ENCODE measurements around the gene RARB.

The RARB gene

DNA sequence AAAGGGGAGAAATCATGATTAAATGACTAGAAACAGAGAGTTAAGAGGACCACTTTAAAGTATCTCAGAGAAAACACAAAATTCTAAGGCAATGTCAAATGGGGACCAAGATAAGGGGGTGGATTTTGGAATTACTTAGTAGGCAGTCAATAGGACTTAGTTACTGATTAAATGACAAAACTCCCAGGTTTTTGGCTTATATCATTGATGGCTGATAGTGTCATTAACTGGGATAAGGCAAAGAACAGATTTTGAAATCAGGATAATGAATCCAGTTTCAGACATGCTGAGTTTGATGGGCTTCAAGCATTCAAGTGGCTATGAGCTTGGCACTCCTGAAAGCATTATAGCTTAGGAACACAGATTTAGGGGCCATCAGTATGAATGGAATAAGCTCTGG is 182.7 kb downstream of the RARB start:
- no peak overlapping the region for H3K4me3 ChIP-seq (ENCODE audit: low read length)
- DNase-seq (ENCODE audit: low read depth, low spot score): no peak

DNA sequence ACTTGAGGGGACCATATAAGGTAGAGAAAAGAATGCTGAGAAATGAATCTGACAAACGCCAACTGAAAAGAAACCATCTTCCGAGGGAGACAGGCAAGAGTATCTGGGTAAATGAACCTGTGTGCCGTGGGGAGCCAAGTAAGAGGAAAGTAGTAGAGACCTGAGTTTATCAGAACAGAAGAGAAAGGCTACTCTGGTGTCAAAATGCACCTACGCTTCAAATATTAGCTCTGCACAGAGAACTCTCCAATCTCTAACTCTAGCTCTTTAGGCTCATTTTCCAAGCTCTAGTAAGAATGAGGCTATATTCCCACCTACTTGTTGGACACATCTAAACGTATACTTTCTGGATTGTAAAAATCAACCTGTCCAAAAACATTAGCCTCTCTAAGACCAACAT is 183.1 kb downstream of the RARB start:
- no peak overlapping the region for H3K4me3 ChIP-seq (ENCODE audit: low read length)
- no peak for DNase-seq (ENCODE audit: low read depth, low spot score)

- DNase-seq (ENCODE audit: low read depth, low spot score): no peak
- H3K4me3 ChIP-seq (ENCODE audit: low read length): no peak overlapping the region
Observed at GRCh38 chr3:25618028-25618427, 190.0 kb downstream of the RARB start.

DNA sequence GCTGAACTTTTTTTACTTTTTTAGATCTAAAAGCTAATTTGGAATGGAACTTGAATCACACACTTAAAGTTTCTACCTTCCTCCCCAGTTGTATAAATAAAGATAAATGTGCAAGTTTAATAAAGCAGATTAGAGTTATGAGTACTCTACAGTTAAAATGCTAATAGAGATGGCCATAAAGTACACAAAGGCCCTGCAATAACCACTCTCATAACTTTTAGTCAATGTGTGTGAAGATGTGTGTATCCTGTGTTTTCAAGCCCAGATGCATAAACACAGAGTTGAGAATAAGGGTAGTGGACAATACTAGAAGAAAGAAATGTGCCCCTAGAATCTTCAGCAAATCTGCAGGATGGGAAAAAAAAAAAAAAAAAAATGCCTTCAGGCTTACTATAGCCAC is 191.3 kb downstream of the RARB start:
- DNase-seq (ENCODE audit: low read depth, low spot score): no peak
- no peak overlapping the region for H3K4me3 ChIP-seq (ENCODE audit: low read length)

GRCh38 chr3:25620493-25620892 is 192.4 kb downstream of the RARB start:
- no peak overlapping the region for H3K4me3 ChIP-seq (ENCODE audit: low read length)
- no peak for DNase-seq (ENCODE audit: low read depth, low spot score)

- no peak for DNase-seq (ENCODE audit: low read depth, low spot score)
Observed at GRCh38 chr3:25621087-25621486, 193.0 kb downstream of the RARB start.

GRCh38 chr3:25631989-25632388 is 203.9 kb downstream of the RARB start:
- no peak for DNase-seq (ENCODE audit: low read depth, low spot score)
- H3K4me3 ChIP-seq (ENCODE audit: low read length): no peak overlapping the region

More at GRCh38 chr3:25621087-25621486, 193.0 kb downstream of the RARB start:
- H3K4me3 ChIP-seq (ENCODE audit: low read length): no peak overlapping the region

- no peak overlapping the region for H3K4me3 ChIP-seq (ENCODE audit: low read length)
Observed at GRCh38 chr3:25633919-25634318, 205.9 kb downstream of the RARB start.

DNA sequence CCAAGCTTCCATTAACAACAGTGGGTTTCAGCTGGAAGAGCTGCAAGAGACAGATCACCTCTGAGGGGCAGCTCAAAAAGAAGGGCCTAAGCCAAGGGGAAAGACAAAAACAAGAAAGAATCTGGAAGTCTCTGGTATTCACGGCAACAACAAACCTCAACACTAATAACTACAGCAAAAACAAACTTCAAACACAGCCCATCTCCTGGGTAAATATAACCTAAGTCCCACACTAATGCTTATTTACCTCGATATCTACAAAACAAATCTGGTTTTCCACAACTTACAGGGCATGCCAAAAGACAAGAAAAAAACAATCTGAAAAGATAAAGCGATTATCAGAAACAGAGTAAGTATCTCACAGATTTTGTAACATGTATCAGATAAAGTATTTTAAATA is 207.0 kb downstream of the RARB start:
- no peak overlapping the region for H3K4me3 ChIP-seq (ENCODE audit: low read length)
- DNase-seq (ENCODE audit: low read depth, low spot score): no peak

More at GRCh38 chr3:25633919-25634318, 205.9 kb downstream of the RARB start:
- DNase-seq (ENCODE audit: low read depth, low spot score): no peak

Data from Jurkat, Clone E6-1 (cell line).